Islet of Langerhans (tissue), 1 donor: Measurements from ENCODE around the gene TBX4.

ENCODE experiments used
- FAIRE-seq: peaks from one replicate; lab custom pipeline; 2011; peaks lifted over from hg19 to GRCh38; lab: Jason Lieb, UNC

TBX4 gene

GRCh38 chr17:61467416-61468262 lies 15.4 kb downstream of the TBX4 start:
- FAIRE-seq: no peak

GRCh38 chr17:61468263-61468907 lies 16.2 kb downstream of the TBX4 start:
- FAIRE-seq: no peak

- FAIRE-seq: no peak
These were observed 17.3 kb downstream of the TBX4 start for GRCh38 chr17:61469474-61469873.

- FAIRE-seq: no peak
These were observed 17.7 kb downstream of the TBX4 start for GRCh38 chr17:61469949-61470348.

GRCh38 chr17:61470530-61471136 lies 18.4 kb downstream of the TBX4 start:
- FAIRE-seq: no peak

GRCh38 chr17:61474235-61474927 lies 22.2 kb downstream of the TBX4 start:
- no peak for FAIRE-seq

GRCh38 chr17:61474934-61475333 lies 22.7 kb downstream of the TBX4 start:
- no peak for FAIRE-seq

GRCh38 chr17:61475726-61476125 lies 23.5 kb downstream of the TBX4 start:
- no peak for FAIRE-seq

- FAIRE-seq: no peak
These were observed 24.4 kb downstream of the TBX4 start for GRCh38 chr17:61476476-61477203.

- FAIRE-seq: no peak
These were observed 25.1 kb downstream of the TBX4 start for GRCh38 chr17:61477204-61477834.

- no peak for FAIRE-seq
These were observed 26.0 kb downstream of the TBX4 start for GRCh38 chr17:61478026-61478789.

GRCh38 chr17:61478790-61479492 lies 26.7 kb downstream of the TBX4 start:
- FAIRE-seq: no peak

- no peak for FAIRE-seq
These were observed 27.5 kb downstream of the TBX4 start for GRCh38 chr17:61479493-61480413.

GRCh38 chr17:61480414-61480807 lies 28.2 kb downstream of the TBX4 start:
- no peak for FAIRE-seq

GRCh38 chr17:61481421-61481820 lies 29.2 kb downstream of the TBX4 start:
- FAIRE-seq: no peak

GRCh38 chr17:61482467-61482866 lies 30.2 kb downstream of the TBX4 start:
- no peak for FAIRE-seq

GRCh38 chr17:61483778-61484116 lies 31.5 kb downstream of the TBX4 start:
- FAIRE-seq: no peak

- FAIRE-seq: no peak
These were observed 32.0 kb downstream of the TBX4 start for GRCh38 chr17:61484174-61484573.
